ENCODE results near the gene CCL18. TPM values are rescaled to one million over a fixed set of nuclear protein-coding genes. Genes with fewer than 3 reads are reported as not detected.
"Not testable (repeated sequence)": the region's sequence is repeated elsewhere in the genome, so short reads cannot be mapped to it uniquely, and the experiment has no call there.

Gene CCL18
- polyA plus RNA-seq, 1 of the 3 experiments (the other 2 are of a cell fraction) = not detected

DNA sequence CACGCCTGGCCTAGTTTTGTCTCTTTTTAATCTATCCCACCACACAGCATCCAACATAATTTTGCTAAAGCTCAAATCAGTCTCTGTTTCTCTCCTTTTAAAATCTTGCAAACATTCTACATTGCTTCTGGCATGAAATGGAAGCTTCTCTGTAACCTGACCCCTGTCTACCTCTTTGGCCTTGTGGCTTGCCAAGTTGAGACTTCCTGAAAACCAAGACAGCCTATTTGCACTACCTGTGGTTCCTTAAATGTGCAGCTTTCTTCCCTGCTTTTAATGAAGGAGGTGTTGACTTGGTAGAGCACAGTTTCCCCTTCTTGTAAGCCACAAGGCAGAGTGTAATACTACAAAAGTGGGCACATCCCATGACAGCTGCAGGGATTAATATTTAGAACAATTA, 31.9 kb downstream of the CCL18 start:
- TF ChIP-seq TEAD4 (IDR thresholded peaks at IDR 0.05; ENCODE audit: borderline replicate concordance, insufficient read depth) (no peak), ELF1 (IDR thresholded peaks at IDR 0.05) (no peak), TAF1 (IDR thresholded peaks at IDR 0.05; ENCODE audit: borderline replicate concordance, low read depth, low read length) (no peak)
- TF ChIP-seq, protein P1, sequence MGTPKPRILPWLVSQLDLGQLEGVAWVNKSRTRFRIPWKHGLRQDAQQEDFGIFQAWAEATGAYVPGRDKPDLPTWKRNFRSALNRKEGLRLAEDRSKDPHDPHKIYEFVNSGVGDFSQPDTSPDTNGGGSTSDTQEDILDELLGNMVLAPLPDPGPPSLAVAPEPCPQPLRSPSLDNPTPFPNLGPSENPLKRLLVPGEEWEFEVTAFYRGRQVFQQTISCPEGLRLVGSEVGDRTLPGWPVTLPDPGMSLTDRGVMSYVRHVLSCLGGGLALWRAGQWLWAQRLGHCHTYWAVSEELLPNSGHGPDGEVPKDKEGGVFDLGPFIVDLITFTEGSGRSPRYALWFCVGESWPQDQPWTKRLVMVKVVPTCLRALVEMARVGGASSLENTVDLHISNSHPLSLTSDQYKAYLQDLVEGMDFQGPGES (IDR thresholded peaks at IDR 0.05; ENCODE audit: low read depth, low read length) = no peak

DNA sequence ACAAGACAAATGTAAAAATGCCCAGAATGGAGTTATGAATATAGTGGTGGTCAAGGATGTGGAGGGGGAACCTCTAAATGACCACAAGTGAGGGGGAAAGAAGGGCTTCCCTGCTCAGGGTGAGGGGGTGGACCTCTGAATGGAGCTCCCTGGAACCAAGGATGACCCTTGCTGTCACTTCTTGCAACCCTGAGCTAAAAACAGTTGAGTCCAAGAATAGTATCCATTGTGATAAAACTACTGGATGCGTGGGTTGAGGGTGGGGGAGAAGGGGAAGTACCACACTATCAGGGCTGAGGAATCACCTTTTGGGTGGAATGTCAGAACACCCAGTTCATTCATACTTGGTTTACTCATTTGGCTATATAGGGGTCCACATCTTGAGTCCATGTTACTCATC, 34.9 kb downstream of the CCL18 start:
- POLR2A ChIA-PET = not testable (repeated sequence)

More for the DNA sequence above, 31.9 kb downstream of the CCL18 start:
- Histone ChIP-seq H3K4me3 (ENCODE audit: low read depth in 2 of 2, low read length in 1 of 2) (no peak overlapping the region), H3K9me2 (no peaks in the 10 kb centered on the region), H3K27me3 (ENCODE audit: insufficient read depth) (peaks cover 14% of the 10 kb centered on the region), H4K20me1 (ENCODE audit: insufficient read depth) (no peaks in the 10 kb centered on the region), H3K9ac (no peak overlapping the region), H3K4me1 (ENCODE audit: control insufficient read depth in 1 of 2, insufficient read depth in 2 of 2, low read depth in 1 of 2, low read length in 1 of 2) (no peaks in the 10 kb centered on the region), H3K27ac (ENCODE audit: low read depth in 2 of 2, low read length in 1 of 2) (no peak overlapping the region), H3K4me2 (no peak overlapping the region), H3K79me2 (ENCODE audit: insufficient read depth) (no peaks in the 10 kb centered on the region), H3K9me3 (no peaks in the 10 kb centered on the region), H3F3A (replicated peaks; ENCODE audit: insufficient read depth) (no peaks in the 10 kb centered on the region), H2AFZ (ENCODE audit: low read depth) (no peak overlapping the region), H3K36me3 (replicated peaks in 1 of 2; ENCODE audit: control insufficient read depth in 1 of 2, insufficient read depth in 2 of 2, low read length in 1 of 2) (no peaks in the 10 kb centered on the region)
- ChIA-PET CTCF (no interaction called here), POLR2A (no interaction called here)
- DNase-seq = no peak
- 0% methylated on average over 1 of the region's 1 CpG for WGBS (ENCODE audit: low lambda C conversion rate)

DNA sequence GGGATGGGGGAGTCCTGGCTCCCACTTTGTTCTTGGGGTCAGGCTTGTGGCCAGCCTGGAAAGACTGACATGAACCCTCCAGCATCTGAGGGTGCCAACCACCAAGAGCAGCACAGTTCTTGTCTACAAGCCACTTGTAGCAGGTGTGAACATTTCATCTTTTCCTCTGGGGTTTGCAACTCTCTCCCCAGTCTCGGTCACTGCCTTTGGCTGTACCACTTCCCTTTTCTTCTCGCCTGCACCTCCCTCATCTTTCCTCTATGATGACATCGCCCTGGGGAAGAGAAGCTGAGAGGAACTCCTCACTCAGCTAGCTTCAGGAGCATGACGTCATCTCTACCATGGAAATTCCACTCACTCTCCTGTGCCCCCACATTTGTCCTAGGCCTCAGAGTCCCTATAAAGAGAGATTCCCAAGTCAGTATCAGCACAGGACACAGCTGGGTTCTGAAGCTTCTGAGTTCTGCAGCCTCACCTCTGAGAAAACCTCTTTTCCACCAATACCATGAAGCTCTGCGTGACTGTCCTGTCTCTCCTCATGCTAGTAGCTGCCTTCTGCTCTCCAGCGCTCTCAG, 39.4 kb downstream of the CCL18 start, which contains the start of gene CCL4:
CCL4 (plus strand) TSS at position 427 of the 575 bp plus-strand sequence; CDS start at position 506, 79 bp downstream.
- H3F3A ChIP-seq (replicated peaks; ENCODE audit: insufficient read depth); H3K36me3 ChIP-seq (replicated peaks in 1 of 2; ENCODE audit: control insufficient read depth in 1 of 2, insufficient read depth in 2 of 2, low read length in 1 of 2); H3K4me3 ChIP-seq (ENCODE audit: low read depth in 2 of 2, low read length in 1 of 2); H3K79me2 ChIP-seq (ENCODE audit: insufficient read depth); H3K4me2 ChIP-seq; H3K4me1 ChIP-seq (ENCODE audit: control insufficient read depth in 1 of 2, insufficient read depth in 2 of 2, low read depth in 1 of 2, low read length in 1 of 2); POLR2A ChIA-PET; H3K27ac ChIP-seq (ENCODE audit: low read depth in 2 of 2, low read length in 1 of 2); H3K9me3 ChIP-seq; H4K20me1 ChIP-seq (ENCODE audit: insufficient read depth); H3K9me2 ChIP-seq; DNase-seq; CTCF ChIA-PET; H2AFZ ChIP-seq (ENCODE audit: low read depth); H3K9ac ChIP-seq: not testable (repeated sequence)
- 2% methylated on average over 6 of the region's 6 CpGs for WGBS (ENCODE audit: low lambda C conversion rate)
- H3K27me3 ChIP-seq (ENCODE audit: insufficient read depth) = 0 out of 2 replicates have a peak, but pooled peaks cover 22% of the 10 kb centered on the region

More for the DNA sequence above, 34.9 kb downstream of the CCL18 start:
- not testable (repeated sequence) for H3K4me2 ChIP-seq; H3K4me1 ChIP-seq (ENCODE audit: control insufficient read depth in 1 of 2, insufficient read depth in 2 of 2, low read depth in 1 of 2, low read length in 1 of 2); H3K9me3 ChIP-seq; H3K27me3 ChIP-seq (ENCODE audit: insufficient read depth); H3K4me3 ChIP-seq (ENCODE audit: low read depth in 2 of 2, low read length in 1 of 2); H3K9me2 ChIP-seq; H3K36me3 ChIP-seq (replicated peaks in 1 of 2; ENCODE audit: control insufficient read depth in 1 of 2, insufficient read depth in 2 of 2, low read length in 1 of 2); H3F3A ChIP-seq (replicated peaks; ENCODE audit: insufficient read depth); H3K9ac ChIP-seq; H3K27ac ChIP-seq (ENCODE audit: low read depth in 2 of 2, low read length in 1 of 2); H2AFZ ChIP-seq (ENCODE audit: low read depth); H3K79me2 ChIP-seq (ENCODE audit: insufficient read depth); H4K20me1 ChIP-seq (ENCODE audit: insufficient read depth); DNase-seq
- 0% methylated on average over 1 of the region's 1 CpG for WGBS (ENCODE audit: low lambda C conversion rate)
- CTCF ChIA-PET = interaction anchor here (0.9 kb wide), 1 partner anchor 49 kb away, joined by 3 read pairs; no protein-coding TSS in a partner anchor

DNA sequence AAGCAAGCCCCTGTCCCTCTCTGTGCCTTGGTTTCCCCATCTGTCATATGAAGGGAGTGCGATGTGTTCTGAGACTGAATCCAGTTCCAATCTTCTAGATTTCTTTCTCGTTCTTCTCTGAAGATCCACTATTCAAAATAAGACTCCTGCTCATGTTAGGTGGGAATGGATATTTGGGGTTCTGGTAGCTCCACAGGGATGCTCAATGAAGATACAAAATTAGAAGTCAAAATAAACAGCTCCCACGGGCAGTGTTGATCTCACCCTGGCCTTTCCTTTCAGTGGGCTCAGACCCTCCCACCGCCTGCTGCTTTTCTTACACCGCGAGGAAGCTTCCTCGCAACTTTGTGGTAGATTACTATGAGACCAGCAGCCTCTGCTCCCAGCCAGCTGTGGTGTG, 40.2 kb downstream of the CCL18 start:
- H3K9ac ChIP-seq; H2AFZ ChIP-seq (ENCODE audit: low read depth); DNase-seq; POLR2A ChIA-PET; H4K20me1 ChIP-seq (ENCODE audit: insufficient read depth); H3K9me2 ChIP-seq; H3K4me2 ChIP-seq; H3K9me3 ChIP-seq; H3F3A ChIP-seq (replicated peaks; ENCODE audit: insufficient read depth); H3K4me3 ChIP-seq (ENCODE audit: low read depth in 2 of 2, low read length in 1 of 2); H3K27ac ChIP-seq (ENCODE audit: low read depth in 2 of 2, low read length in 1 of 2); H3K4me1 ChIP-seq (ENCODE audit: control insufficient read depth in 1 of 2, insufficient read depth in 2 of 2, low read depth in 1 of 2, low read length in 1 of 2); CTCF ChIA-PET; H3K79me2 ChIP-seq (ENCODE audit: insufficient read depth); H3K36me3 ChIP-seq (replicated peaks in 1 of 2; ENCODE audit: control insufficient read depth in 1 of 2, insufficient read depth in 2 of 2, low read length in 1 of 2): not testable (repeated sequence)
- H3K27me3 ChIP-seq (ENCODE audit: insufficient read depth) = 0 out of 2 replicates have a peak, but pooled peaks cover 22% of the 10 kb centered on the region
- 9% methylated on average over 7 of the region's 7 CpGs for WGBS (ENCODE audit: low lambda C conversion rate)
